GM18873 (cell line): Measurements from ENCODE around the gene DZIP1.
A peak's percentile ranks its signal among the peaks of the same experiment; 100 is the strongest.
"Not testable (repeated sequence)": the region's sequence is repeated elsewhere in the genome, so short reads cannot be mapped to it uniquely, and the experiment has no call there.

Source experiments
- ATAC-seq: cut with Tn5 transposase; IDR thresholded peaks from one replicate; pipeline ENCODE4 v1.9.1; 2021; ENCODE audit warnings: mild to moderate bottlenecking, moderate library complexity, moderate number of reproducible peaks; ENCODE audit not compliant: unreplicated experiment, low FRiP score

Gene DZIP1, protein sequence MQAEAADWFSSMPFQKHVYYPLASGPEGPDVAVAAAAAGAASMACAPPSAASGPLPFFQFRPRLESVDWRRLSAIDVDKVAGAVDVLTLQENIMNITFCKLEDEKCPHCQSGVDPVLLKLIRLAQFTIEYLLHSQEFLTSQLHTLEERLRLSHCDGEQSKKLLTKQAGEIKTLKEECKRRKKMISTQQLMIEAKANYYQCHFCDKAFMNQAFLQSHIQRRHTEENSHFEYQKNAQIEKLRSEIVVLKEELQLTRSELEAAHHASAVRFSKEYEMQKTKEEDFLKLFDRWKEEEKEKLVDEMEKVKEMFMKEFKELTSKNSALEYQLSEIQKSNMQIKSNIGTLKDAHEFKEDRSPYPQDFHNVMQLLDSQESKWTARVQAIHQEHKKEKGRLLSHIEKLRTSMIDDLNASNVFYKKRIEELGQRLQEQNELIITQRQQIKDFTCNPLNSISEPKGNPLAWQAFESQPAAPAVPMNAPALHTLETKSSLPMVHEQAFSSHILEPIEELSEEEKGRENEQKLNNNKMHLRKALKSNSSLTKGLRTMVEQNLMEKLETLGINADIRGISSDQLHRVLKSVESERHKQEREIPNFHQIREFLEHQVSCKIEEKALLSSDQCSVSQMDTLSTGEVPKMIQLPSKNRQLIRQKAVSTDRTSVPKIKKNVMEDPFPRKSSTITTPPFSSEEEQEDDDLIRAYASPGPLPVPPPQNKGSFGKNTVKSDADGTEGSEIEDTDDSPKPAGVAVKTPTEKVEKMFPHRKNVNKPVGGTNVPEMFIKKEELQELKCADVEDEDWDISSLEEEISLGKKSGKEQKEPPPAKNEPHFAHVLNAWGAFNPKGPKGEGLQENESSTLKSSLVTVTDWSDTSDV

GRCh38 chr13:95644601-95645052 lies at the start of gene DZIP1:
TSS of gene DZIP1 (minus strand) at chr13:95644706. CDS start at chr13:95642029, 2,677 bp downstream.
- ATAC-seq = peak; percentile 65

DNA sequence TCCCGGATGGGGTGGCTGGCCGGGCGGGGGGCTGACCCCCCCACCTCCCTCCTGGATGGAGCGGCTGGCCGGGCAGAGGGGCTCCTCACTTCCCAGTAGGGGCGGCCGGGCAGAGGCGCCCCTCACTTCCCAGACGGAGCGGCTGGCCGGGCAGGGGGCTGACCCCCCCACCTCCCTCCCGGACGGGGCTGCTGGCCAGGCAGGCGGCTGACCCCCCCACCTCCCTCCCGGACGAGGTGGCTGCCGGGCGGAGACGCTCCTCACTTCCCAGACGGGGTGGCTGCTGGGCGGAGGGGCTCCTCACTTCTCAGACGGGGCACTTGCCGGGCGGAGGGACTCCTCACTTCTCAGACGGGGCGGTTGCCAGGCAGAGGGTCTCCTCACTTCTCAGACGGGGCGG lies 46.5 kb upstream of the DZIP1 start:
- not testable (repeated sequence) for ATAC-seq

GRCh38 chr13:95689582-95689926 lies 45.0 kb upstream of the DZIP1 start:
- ATAC-seq = no peak

DNA sequence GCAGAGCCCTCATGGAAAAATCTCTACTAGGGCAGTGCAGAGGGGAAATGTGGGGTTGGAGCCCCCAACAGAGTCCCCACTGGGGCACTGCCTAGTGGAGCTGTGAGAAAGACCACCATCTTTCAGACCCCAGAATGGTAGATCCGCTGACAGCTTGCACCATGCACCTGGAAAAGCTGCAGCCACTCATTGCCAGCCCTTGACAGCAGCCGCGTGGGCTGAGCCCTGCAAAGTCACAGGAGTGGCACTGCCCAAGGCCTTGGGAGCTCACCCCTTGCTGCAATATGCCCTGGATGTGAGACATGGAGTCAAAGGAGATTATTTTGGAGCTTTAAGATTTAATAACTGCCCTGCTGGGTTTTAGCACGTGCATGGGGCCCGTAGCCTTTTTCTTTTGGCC lies 40.5 kb upstream of the DZIP1 start:
- ATAC-seq = not testable (repeated sequence)

DNA sequence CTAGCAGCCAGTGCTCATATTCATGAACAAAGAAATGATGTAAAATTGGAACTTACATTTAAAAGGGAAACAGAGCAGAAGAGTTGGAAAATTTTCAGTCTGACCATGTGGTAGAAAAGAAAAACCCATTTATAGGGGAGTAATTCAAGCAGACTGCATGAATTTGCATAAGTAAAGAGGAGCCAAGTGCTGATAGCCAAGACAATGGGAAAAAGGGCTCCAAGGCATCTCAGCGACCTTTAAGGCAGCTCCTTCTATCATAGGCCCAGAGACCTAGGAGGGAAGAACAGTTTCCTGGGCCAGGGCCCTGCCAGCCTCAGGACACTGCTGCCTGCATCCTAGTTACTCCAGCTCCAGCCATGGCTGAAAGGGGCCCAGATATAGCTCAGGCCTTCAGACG lies 39.9 kb upstream of the DZIP1 start:
- no peak for ATAC-seq

- ATAC-seq = no peak
These were observed 35.2 kb upstream of the DZIP1 start for GRCh38 chr13:95679722-95680121.

GRCh38 chr13:95678967-95679366 lies 34.5 kb upstream of the DZIP1 start:
- no peak for ATAC-seq

- peak; percentile 3 for ATAC-seq
These were observed 33.2 kb upstream of the DZIP1 start for GRCh38 chr13:95677564-95678266.

- ATAC-seq = peak; percentile 95
These were observed 32.5 kb upstream of the DZIP1 start, which contains the start of gene DNAJC3 for GRCh38 chr13:95676762-95677563. TSS of gene DNAJC3 (plus strand) at chr13:95677139. CDS start at chr13:95677256, 117 bp downstream.

- ATAC-seq = peak; percentile 7
These were observed 31.7 kb upstream of the DZIP1 start for GRCh38 chr13:95676105-95676761.

GRCh38 chr13:95671597-95671996 lies 27.1 kb upstream of the DZIP1 start:
- ATAC-seq = no peak

GRCh38 chr13:95667235-95667634 lies 22.7 kb upstream of the DZIP1 start:
- ATAC-seq = not testable (repeated sequence)

GRCh38 chr13:95660981-95661581 lies 16.6 kb upstream of the DZIP1 start:
- no peak for ATAC-seq

DNA sequence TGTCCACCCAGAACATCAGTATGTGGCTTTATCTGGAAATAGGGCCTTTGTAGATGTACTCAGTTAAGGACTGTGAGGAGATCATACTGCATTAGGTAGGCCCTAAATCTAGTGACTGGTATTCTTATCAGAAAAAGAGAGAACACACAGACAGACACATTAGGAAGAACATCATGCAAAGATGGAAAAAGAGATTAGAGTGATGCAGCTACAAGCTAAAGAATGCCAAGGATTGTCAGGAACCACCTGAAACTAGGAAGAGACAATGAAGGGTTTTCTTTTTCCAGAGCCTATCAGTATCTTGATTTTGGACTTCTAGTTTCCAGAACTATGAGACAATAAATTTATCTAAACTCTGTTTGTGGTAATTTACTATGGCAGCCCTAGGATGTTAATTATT lies 15.0 kb upstream of the DZIP1 start:
- ATAC-seq = no peak

- no peak for ATAC-seq
These were observed 12.0 kb upstream of the DZIP1 start for GRCh38 chr13:95656386-95657015.

DNA sequence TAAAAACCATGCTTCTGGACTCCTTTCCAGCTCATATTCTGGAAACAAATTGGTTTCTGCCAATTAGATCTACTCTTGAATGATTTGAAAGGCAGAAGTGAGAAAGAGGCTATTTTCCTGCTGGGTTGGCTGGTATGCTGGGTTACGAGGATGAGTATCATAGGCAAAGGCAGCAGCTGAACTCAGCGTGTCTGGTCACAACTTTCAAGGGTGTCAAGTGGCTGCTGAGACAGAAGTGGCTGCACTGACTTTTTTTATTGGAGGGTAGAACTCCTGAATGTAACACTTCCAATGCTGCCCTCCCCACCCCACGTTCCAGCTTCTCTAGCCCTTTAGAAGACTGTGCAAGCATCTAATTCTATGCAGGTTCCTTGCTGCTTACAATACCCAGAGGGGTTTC lies 8.3 kb upstream of the DZIP1 start:
- no peak for ATAC-seq

DNA sequence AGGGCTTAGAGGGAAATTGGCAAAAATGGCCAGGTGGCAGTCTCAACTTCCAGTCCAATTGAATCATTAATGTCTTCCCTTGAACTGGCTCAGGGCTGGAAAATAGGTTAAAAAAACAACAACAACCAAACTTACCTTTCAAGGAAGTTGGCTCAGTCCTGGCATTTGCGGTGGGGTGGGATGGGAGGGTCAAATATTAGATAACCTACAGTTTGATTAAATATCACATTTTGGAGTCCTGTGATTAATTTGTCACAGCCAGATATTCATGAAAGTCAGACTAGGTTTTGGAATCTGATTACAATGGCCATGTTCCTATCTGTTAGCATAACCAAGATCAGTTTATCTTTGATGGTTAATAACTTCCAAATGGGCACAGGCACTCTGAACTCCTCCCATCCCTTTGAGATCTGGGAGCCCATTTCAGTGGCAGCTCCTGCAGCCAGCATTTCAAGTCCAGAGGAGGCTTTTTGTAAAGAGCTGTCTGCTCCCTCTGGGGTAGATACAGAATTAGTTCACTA lies 7.8 kb upstream of the DZIP1 start:
- ATAC-seq = no peak

- ATAC-seq = no peak
These were observed 6.2 kb upstream of the DZIP1 start for GRCh38 chr13:95650696-95651095.
